HepG2 (cell line): Measurements from ENCODE around the gene GART. TPM values are rescaled to one million over a fixed set of nuclear protein-coding genes. Genes with fewer than 3 reads are reported as not detected.
A peak's percentile ranks its signal among the peaks of the same experiment; 100 is the strongest.

Experiments
- ATAC-seq: fragments of 200-7000 bp; cut with Tn5 transposase; 3 replicates; pipeline ENCODE4 v1.9.1; 2020; ENCODE audit warnings: mild to moderate bottlenecking, moderate library complexity
- BruUV-seq: library from RNA; stranded (reverse); fragments of 400-500 nt; replicated peaks from 2 replicates; lab custom pipeline; 2021; lab: Mats Ljungman, UMichigan
- CTCF ChIA-PET: fragments of 300-600 bp; formaldehyde crosslinking; extraction: SDS; loops from one replicate; lab custom pipeline; 2021; ENCODE audit warnings: low total read pairs, inconsistent platforms, low intra/inter-chr PET ratio; lab: Yijun Ruan, JAX
- POLR2A ChIA-PET: fragments of 350-600 bp; sonication (Branson Sonifier 250); formaldehyde crosslinking; loops from one replicate; lab custom pipeline; 2020; ENCODE audit warnings: antibody characterized with exemption, inconsistent platforms; lab: Yijun Ruan, JAX
- DNase-seq: peaks from one replicate; pipeline ENCODE4 v3.0.0-alpha.2; 2015; ENCODE audit warnings: low spot score
- FAIRE-seq: peaks from 3 replicates; lab custom pipeline; 2011; peaks lifted over from hg19 to GRCh38; lab: Jason Lieb, UNC
- H2AFZ ChIP-seq: one replicate; pipeline ENCODE4 v1.6.1; 2011; ENCODE audit warnings: low read length, inconsistent platforms
- H3K27ac ChIP-seq: fragments of 300-600 bp; 3 replicates; pipeline ENCODE4 v1.8.0; 2011; ENCODE audit warnings: mixed run types, mild to moderate bottlenecking, mixed read lengths, low read length, inconsistent platforms; ENCODE audit not compliant: insufficient read depth; ENCODE audit errors: extremely low read length
- H3K27me3 ChIP-seq, 2 experiments: fragments of 200-600 bp in 1 of 2; 2 replicates in 1 of 2; 3 replicates in 1 of 2; pipeline versions ENCODE4 v1.6.0 to v1.8.0; 2011; ENCODE audit warnings: low read length in 2 of 2, mild to moderate bottlenecking in 2 of 2, moderate library complexity in 2 of 2, inconsistent platforms in 1 of 2; ENCODE audit not compliant: insufficient read depth in 2 of 2, control insufficient read depth in 1 of 2
- H3K36me3 ChIP-seq, 2 experiments: fragments of 200-600 bp in 1 of 2; replicated peaks in 1 of 2; 2 replicates in 1 of 2; 3 replicates in 1 of 2; pipeline versions ENCODE4 v1.5.1 to v1.8.0; 2011; ENCODE audit warnings: low read length in 2 of 2, inconsistent platforms in 1 of 2; ENCODE audit not compliant: insufficient read depth in 2 of 2, control insufficient read depth in 1 of 2
- H3K4me1 ChIP-seq: 2 replicates; pipeline ENCODE4 v1.5.1; 2012; ENCODE audit warnings: low read length, inconsistent platforms; ENCODE audit not compliant: insufficient read depth
- H3K4me2 ChIP-seq: 2 replicates; pipeline ENCODE4 v1.6.0; 2011; ENCODE audit warnings: low read depth, low read length, inconsistent platforms
- H3K4me3 ChIP-seq, 3 experiments: fragments of 200-600 bp in 1 of 3; sonication (generic), shearing (Covaris generic) in 1 of 3; replicated peaks in 1 of 3; 2 replicates each; pipeline ENCODE4 v1.5.1; 2011 to 2016; ENCODE audit warnings: low read length in 3 of 3, inconsistent platforms in 2 of 3, low read depth in 2 of 3, mild to moderate bottlenecking in 2 of 3, control low read depth in 1 of 3, mixed read lengths in 1 of 3; ENCODE audit not compliant: insufficient read depth in 1 of 3
- H3K79me2 ChIP-seq: one replicate; pipeline ENCODE4 v1.6.1; 2011; ENCODE audit warnings: low read length, inconsistent platforms; ENCODE audit not compliant: insufficient read depth
- H3K9ac ChIP-seq: 2 replicates; pipeline ENCODE4 v1.6.0; 2011; ENCODE audit warnings: mild to moderate bottlenecking, low read depth, low read length, inconsistent platforms; ENCODE audit not compliant: insufficient read depth
- H3K9me3 ChIP-seq: 2 replicates; pipeline ENCODE4 v1.5.1; 2012; ENCODE audit warnings: mild to moderate bottlenecking, low read length
- H4K20me1 ChIP-seq: 2 replicates; pipeline ENCODE4 v1.6.0; 2011; ENCODE audit warnings: inconsistent platforms, mild to moderate bottlenecking, low read length, moderate library complexity; ENCODE audit not compliant: insufficient read depth
- CHCHD3 ChIP-seq: sonication (generic); formaldehyde crosslinking; IDR thresholded peaks from 2 replicates; pipeline ENCODE4 v1.8.0; 2022; ENCODE audit warnings: mild to moderate bottlenecking, missing genetic modification reagents, moderate library complexity
- FOXO4 ChIP-seq: sonication (generic); formaldehyde crosslinking; conservative IDR thresholded peaks from 2 replicates; pipeline ENCODE4 v1.8.1; 2023; ENCODE audit warnings: missing genetic modification reagents
- SNAPC5 ChIP-seq: sonication (generic); formaldehyde crosslinking; IDR thresholded peaks from 2 replicates; pipeline ENCODE4 v1.8.1; 2023; ENCODE audit warnings: mild to moderate bottlenecking, missing genetic modification reagents, borderline replicate concordance
- SNRNP70 ChIP-seq: fragments of 200-400 bp; formaldehyde crosslinking; IDR thresholded peaks from 2 replicates; pipeline ENCODE4 v1.6.1; 2017; ENCODE audit warnings: mild to moderate bottlenecking, low read depth, low read length, moderate library complexity
- THRA ChIP-seq: sonication (generic); formaldehyde crosslinking; IDR thresholded peaks from 2 replicates; pipeline ENCODE4 v1.4.0; 2020; ENCODE audit warnings: missing genetic modification reagents, borderline replicate concordance
- ZNF841 ChIP-seq: sonication (generic); formaldehyde crosslinking; IDR thresholded peaks from 2 replicates; pipeline ENCODE4 v1.8.1; 2023; ENCODE audit warnings: missing genetic modification reagents, borderline replicate concordance
- WGBS: methylation state at CpG from one replicate; pipeline ENCODE4 v1.1.6; 2017; ENCODE audit warnings: low lambda C conversion rate; 5-methylcytosine and 5-hydroxymethylcytosine counted together
- in situ Hi-C: cut with HindIII; loops from 2 replicates; pipeline ENCODE4 v1.10.0; 2017; ENCODE audit warnings: low pct_unique_long_range_greater_than_20kb; ENCODE audit not compliant: extremely low pct_ligation_motif_present
- intact Hi-C: fragments of 100-400 bp; cut with micrococcal nuclease; formaldehyde crosslinking; loops from one replicate; pipeline ENCODE4 v1.10.0; 2022; ENCODE audit not compliant: unreplicated experiment
- polyA plus RNA-seq, 8 experiments: library from polyadenylated mRNA; depleted of rRNA in 3 of 8; stranded (reverse) in 7 of 8; unstranded in 1 of 8; fragments of >200 nt; fragmentation: Illumina TruSeq in 4 of 8; extraction: Trizol in 4 of 8; gene quantifications; 2 replicates each; pipeline versions ENCODE4 v1.2.1 to v1.2.3, GENCODE V29; 2011 to 2016; ENCODE audit warnings: low read depth in 4 of 8, missing spikeins in 1 of 8, mixed read lengths in 1 of 8; ENCODE audit not compliant: insufficient read depth in 1 of 8
- total RNA-seq, 5 experiments: library from RNA; depleted of rRNA; stranded (reverse); fragments of >200 nt; fragmentation: Illumina TruSeq; extraction: Trizol; gene quantifications; 2 replicates each; pipeline ENCODE4 v1.2.3, GENCODE V29; 2016; ENCODE audit warnings: low read depth in 1 of 5

The GART gene
- total and polyA plus RNA-seq, 2 of the 13 experiments (the other 11 are each of a cell fraction or from before 2014, with no cell fraction given) = 17.9 to 109 TPM

GRCh38 chr21:33544451-33545195, 2.7 kb upstream of the GART start:
- 3% methylated on average over 8 of the region's 8 CpGs for WGBS
- TF ChIP-seq THRA = no peak
- TF ChIP-seq SNRNP70 = no peak
- TF ChIP-seq CHCHD3 (CRISPR knock-in tag) = no peak
- no peak for TF ChIP-seq ZNF841 (CRISPR knock-in tag)
- TF ChIP-seq SNAPC5 (CRISPR knock-in tag) = no peak
- TF ChIP-seq FOXO4 (CRISPR knock-in tag) = 0 out of 2 replicates have a peak, but pooled peaks have one; percentile 21
- in situ Hi-C loops (no loop called here), intact Hi-C loops (loop anchor here (2.0 to 5.0 kb wide), 3 partner anchors 14 to 63 kb away; partner anchors contain the start of gene DONSON)
- H3K36me3 ChIP-seq = peaks cover 2 to 22% of the 10 kb centered on the region in 2 experiments; a peak in 4 of 5 replicates
- peak overlapping the region; percentile 85 to 98 (median 91); a peak in 5 of 6 replicates for H3K4me3 ChIP-seq
- H3K4me2 ChIP-seq = peak overlapping the region; percentile 87
- ATAC-seq = no peak
- CTCF ChIA-PET = no interaction called here
- peaks cover 85% of the 10 kb centered on the region for H3K79me2 ChIP-seq
- no peak for DNase-seq
- H2AFZ ChIP-seq = no peak overlapping the region
- BruUV-seq = no TSS peak
- H3K9ac ChIP-seq = peak overlapping the region; percentile 100
- H3K4me1 ChIP-seq = peaks cover 26% of the 10 kb centered on the region
- H3K27me3 ChIP-seq = no peaks in the 10 kb centered on the region; a peak in 1 of 5 replicates
- POLR2A ChIA-PET = interaction anchor here (0.7 to 2.7 kb wide), 3 partner anchors 44 to 65 kb away, joined by 3 to 19 read pairs (median 5); partner anchors contain the start of genes DONSON and TMEM50B
- H4K20me1 ChIP-seq = peaks cover 55% of the 10 kb centered on the region
- FAIRE-seq = no peak
- H3K9me3 ChIP-seq = no peaks in the 10 kb centered on the region
- H3K27ac ChIP-seq = peak overlapping the region; percentile 100
